Immature natural killer cell (primary cell): ENCODE data around the gene METTL26. TPM values are rescaled to one million over a fixed set of nuclear protein-coding genes. Genes with fewer than 3 reads are reported as not detected.

ENCODE experiments used
- polyA plus RNA-seq, 3 donors: library from polyadenylated mRNA; unstranded; fragments of 300-500 nt; fragmentation: Illumina TruSeq; gene quantifications; one replicate each; pipeline ENCODE4 v1.2.3, GENCODE V29; 2021

The METTL26 gene
- polyA plus RNA-seq, 3 donors from 2014 or later: 89.3 to 128 (median 93.9) TPM

Other genes with a start within 250 kb of the METTL26 start
- gene NME4, start 239.1 kb downstream of the METTL26 start, polyA plus RNA-seq: 10 to 100 TPM; 30.4 to 53.7 (median 36.5) TPM
- gene DECR2, start 234.4 kb downstream of the METTL26 start, polyA plus RNA-seq: 10 to 100 TPM in 1 of 3 donors, 1 to 10 TPM in 2; 3.6 to 12.9 (median 5.4) TPM
- 1 to 10 TPM in 2 of 3 donors, under 1 TPM in 1; 0.04 to 3.7 (median 1.8) TPM for gene RAB11FIP3, start 210.7 kb downstream of the METTL26 start, polyA plus RNA-seq
- 10 to 100 TPM in 2 of 3 donors, 1 to 10 TPM in 1; 9.2 to 30.7 (median 10.1) TPM for gene CAPN15, start 108.6 kb downstream of the METTL26 start, polyA plus RNA-seq
- not detected for gene PRR35, start 75.9 kb downstream of the METTL26 start, polyA plus RNA-seq
- gene NHLRC4, start 69.3 kb downstream of the METTL26 start, polyA plus RNA-seq: under 1 TPM in 2 of 3 donors, not detected in 1; 0.42 to 0.61 TPM
- 10 to 100 TPM; 10.5 to 17.7 (median 12.6) TPM for gene PIGQ, start 66.3 kb downstream of the METTL26 start, polyA plus RNA-seq
- gene RAB40C, start 46.2 kb downstream of the METTL26 start, polyA plus RNA-seq: 10 to 100 TPM in 1 of 3 donors, 1 to 10 TPM in 2; 4.6 to 17.5 (median 5.8) TPM
- under 1 TPM in 2 of 3 donors, not detected in 1; 0.17 to 0.19 TPM for gene WFIKKN1, start 5.3 kb downstream of the METTL26 start, polyA plus RNA-seq
- gene MCRIP2, start 5.5 kb upstream of the METTL26 start, polyA plus RNA-seq: 10 to 100 TPM; 16.8 to 36.3 (median 22.8) TPM
- 1 to 10 TPM in 2 of 3 donors, not detected in 1; 1.2 to 2.4 TPM for gene WDR90, start 13.1 kb upstream of the METTL26 start, polyA plus RNA-seq
- 10 to 100 TPM; 36.8 to 53.3 (median 43.0) TPM for gene RHOT2, start 31.8 kb upstream of the METTL26 start, polyA plus RNA-seq
- not detected for gene RHBDL1, start 39.4 kb upstream of the METTL26 start, polyA plus RNA-seq
- 100 to 1,000 TPM; 183 to 225 (median 194) TPM for gene STUB1, start 44.1 kb upstream of the METTL26 start, polyA plus RNA-seq
- gene JMJD8, start 48.0 kb upstream of the METTL26 start, polyA plus RNA-seq: 10 to 100 TPM; 38.3 to 63.5 (median 47.4) TPM
- gene WDR24, start 54.1 kb upstream of the METTL26 start, polyA plus RNA-seq: 10 to 100 TPM in 1 of 3 donors, 1 to 10 TPM in 2; 4.9 to 15.1 (median 5.2) TPM
- under 1 TPM in 1 of 3 donors, not detected in 2; 0.20 TPM for gene FBXL16, start 69.5 kb upstream of the METTL26 start, polyA plus RNA-seq
- gene METRN, start 78.8 kb upstream of the METTL26 start, polyA plus RNA-seq: 10 to 100 TPM; 29.6 to 61.7 (median 45.4) TPM
- gene ANTKMT, start 84.8 kb upstream of the METTL26 start, polyA plus RNA-seq: 100 to 1,000 TPM in 1 of 3 donors, 10 to 100 TPM in 2; 71.7 to 110 (median 94.1) TPM
- gene CCDC78, start 90.1 kb upstream of the METTL26 start, polyA plus RNA-seq: 1 to 10 TPM in 2 of 3 donors, under 1 TPM in 1; 0.34 to 1.7 (median 1.4) TPM
- 10 to 100 TPM in 1 of 3 donors, 1 to 10 TPM in 2; 6.4 to 12.0 (median 9.1) TPM for gene HAGHL, start 90.8 kb upstream of the METTL26 start, polyA plus RNA-seq
- 10 to 100 TPM in 2 of 3 donors, 1 to 10 TPM in 1; 4.6 to 25.5 (median 17.5) TPM for gene CIAO3, start 104.7 kb upstream of the METTL26 start, polyA plus RNA-seq
- gene MSLN, start 124.4 kb upstream of the METTL26 start, polyA plus RNA-seq: not detected
- 10 to 100 TPM; 23.9 to 49.9 (median 27.7) TPM for gene RPUSD1, start 152.1 kb upstream of the METTL26 start, polyA plus RNA-seq
- 1 to 10 TPM in 2 of 3 donors, not detected in 1; 6.3 to 9.2 TPM for gene CHTF18, start 152.3 kb upstream of the METTL26 start, polyA plus RNA-seq
- not detected for gene GNG13, start 164.4 kb upstream of the METTL26 start, polyA plus RNA-seq